Omental fat pad (tissue), 4 donors: Measurements from ENCODE around the gene KXD1. TPM values are rescaled to one million over a fixed set of nuclear protein-coding genes. Genes with fewer than 3 reads are reported as not detected.

Source experiments
- ATAC-seq: fragments of 150-250 bp; one replicate; pipeline ENCODE4 v1.9.1; 2016; ENCODE audit warnings: mild to moderate bottlenecking, moderate library complexity; ENCODE audit not compliant: low FRiP score
- DNase-seq: peaks from one replicate; pipeline ENCODE4 v3.0.0-alpha.2; 2019; ENCODE audit warnings: low spot score
- CTCF ChIP-seq, 3 donors: fragments of 450-650 bp; IDR thresholded peaks; one replicate each; pipeline ENCODE4 v1.5.1; 2016 to 2017; ENCODE audit warnings: antibody characterized with exemption in 3 of 3, mild to moderate bottlenecking in 3 of 3, moderate library complexity in 2 of 3
- total RNA-seq, 4 donors: library from RNA; depleted of rRNA; stranded (reverse); fragments of >200 nt; gene quantifications; one replicate each; pipeline ENCODE4 v1.1.0, GENCODE V29; 2016

Gene KXD1
- total RNA-seq, 4 donors from 2014 or later = 96.9 to 140 (median 102) TPM

- DNase-seq (no peak), ATAC-seq (no peak)
- TF ChIP-seq CTCF (IDR thresholded peaks at IDR 0.05) = no peak
Measured at GRCh38 chr19:18608805-18609716, 51.4 kb downstream of the KXD1 start.

- DNase-seq (no peak), ATAC-seq (no peak)
- TF ChIP-seq CTCF (IDR thresholded peaks at IDR 0.05) = no peak
Measured at GRCh38 chr19:18609717-18610051, 52.0 kb downstream of the KXD1 start.

- TF ChIP-seq CTCF (IDR thresholded peaks at IDR 0.05) = no peak
- ATAC-seq = no peak
- DNase-seq = no peak
Measured at GRCh38 chr19:18610245-18610555, 52.5 kb downstream of the KXD1 start.

- DNase-seq = no peak
- ATAC-seq = no peak
- no peak for TF ChIP-seq CTCF (IDR thresholded peaks at IDR 0.05)
Measured at GRCh38 chr19:18610556-18611326, 53.1 kb downstream of the KXD1 start.

- no peak for DNase-seq
- no peak for TF ChIP-seq CTCF (IDR thresholded peaks at IDR 0.05)
- ATAC-seq = no peak
Measured at GRCh38 chr19:18611327-18612050, 53.8 kb downstream of the KXD1 start.

GRCh38 chr19:18612051-18612771, 54.5 kb downstream of the KXD1 start:
- DNase-seq (no peak), ATAC-seq (no peak)
- no peak for TF ChIP-seq CTCF (IDR thresholded peaks at IDR 0.05)
